GM23338 (cell line): Measurements from ENCODE around the gene TLCD4. TPM values are rescaled to one million over a fixed set of nuclear protein-coding genes. Genes with fewer than 3 reads are reported as not detected.
"Not testable (repeated sequence)": the region's sequence is repeated elsewhere in the genome, so short reads cannot be mapped to it uniquely, and the experiment has no call there.

ENCODE experiments used
- ATAC-seq: fragments of 200-7000 bp; cut with Tn5 transposase; 3 replicates; pipeline ENCODE4 v1.9.1; 2020
- DNase-seq: peaks from one replicate; pipeline ENCODE4 v3.0.0-alpha.2; 2015; ENCODE audit warnings: low spot score
- H2AFZ ChIP-seq: fragments of 200-600 bp; sonication (generic); 2 replicates; pipeline ENCODE4 v1.8.0; 2016; ENCODE audit warnings: antibody characterized with exemption, mild to moderate bottlenecking, moderate library complexity
- H3F3A ChIP-seq: fragments of 200-600 bp; sonication (generic); replicated peaks from 2 replicates; pipeline ENCODE4 v1.8.0; 2017; ENCODE audit warnings: antibody characterized with exemption, mixed run types, low read depth
- H3K27ac ChIP-seq: fragments of 200-600 bp; sonication (generic); 2 replicates; pipeline ENCODE4 v1.6.1; 2016; ENCODE audit warnings: low read depth
- H3K27me3 ChIP-seq: fragments of 200-600 bp; sonication (generic); 2 replicates; pipeline ENCODE4 v1.8.0; 2016; ENCODE audit warnings: mild to moderate bottlenecking, mixed run types, moderate library complexity; ENCODE audit not compliant: insufficient read depth
- H3K36me3 ChIP-seq: fragments of 200-600 bp; sonication (generic); 2 replicates; pipeline ENCODE4 v1.8.0; 2016; ENCODE audit warnings: mild to moderate bottlenecking; ENCODE audit not compliant: insufficient read depth
- H3K4me1 ChIP-seq: fragments of 200-600 bp; sonication (generic); 2 replicates; pipeline ENCODE4 v1.8.0; 2016; ENCODE audit warnings: mild to moderate bottlenecking, moderate library complexity; ENCODE audit not compliant: insufficient read depth
- H3K4me2 ChIP-seq: fragments of 200-600 bp; sonication (generic); 2 replicates; pipeline ENCODE4 v1.7.1; 2017; ENCODE audit warnings: mixed run types
- H3K4me3 ChIP-seq: fragments of 200-600 bp; sonication (generic); 2 replicates; pipeline ENCODE4 v1.6.1; 2016; ENCODE audit warnings: mixed run types
- H3K79me2 ChIP-seq: fragments of 200-600 bp; sonication (generic); replicated peaks from 2 replicates; pipeline ENCODE4 v1.8.0; 2017; ENCODE audit warnings: mild to moderate bottlenecking; ENCODE audit not compliant: insufficient read depth
- H3K9me2 ChIP-seq: fragments of 200-600 bp; sonication (generic); 2 replicates; pipeline ENCODE4 v1.8.0; 2017; ENCODE audit not compliant: insufficient read depth
- H4K20me1 ChIP-seq: fragments of 200-600 bp; sonication (generic); replicated peaks from 2 replicates; pipeline ENCODE4 v1.8.0; 2017; ENCODE audit warnings: mild to moderate bottlenecking; ENCODE audit not compliant: insufficient read depth
- H3K27ac Mint-ChIP-seq: 2 replicates; pipeline ENCODE4 v1.8.0; 2020; ENCODE audit warnings: inconsistent platforms, mild to moderate bottlenecking, moderate library complexity, mixed read lengths
- H3K27me3 Mint-ChIP-seq: 3 replicates; pipeline ENCODE4 v1.8.0; 2022; ENCODE audit warnings: low read depth, mild to moderate bottlenecking, moderate library complexity, mixed read lengths, inconsistent platforms; ENCODE audit not compliant: insufficient read depth, poor library complexity
- H3K36me3 Mint-ChIP-seq: 3 replicates; pipeline ENCODE4 v1.8.0; 2021; ENCODE audit warnings: low read depth, mild to moderate bottlenecking, inconsistent platforms, moderate library complexity, mixed read lengths
- H3K4me1 Mint-ChIP-seq: 3 replicates; pipeline ENCODE4 v1.8.0; 2020; ENCODE audit warnings: mild to moderate bottlenecking, inconsistent platforms, mixed read lengths
- H3K4me3 Mint-ChIP-seq: 3 replicates; pipeline ENCODE4 v1.8.0; 2021; ENCODE audit warnings: moderate library complexity, mild to moderate bottlenecking, inconsistent platforms, mixed read lengths
- H3K9me3 Mint-ChIP-seq: 3 replicates; pipeline ENCODE4 v1.8.0; 2020; ENCODE audit warnings: moderate library complexity, mild to moderate bottlenecking, inconsistent platforms, mixed read lengths
- CREB1 ChIP-seq: fragments of 250-450 bp; sonication (Bioruptor Pico); IDR thresholded peaks from 2 replicates; pipeline ENCODE4 v1.5.0; 2020; ENCODE audit warnings: low read depth, mild to moderate bottlenecking, moderate library complexity
- CTCF ChIP-seq, 2 experiments: fragments of 200-600 bp in 1 of 2; sonication (generic) in 1 of 2; conservative IDR thresholded peaks; 2 replicates each; pipeline versions ENCODE4 v1.5.1 to v1.6.1; 2016 to 2017; ENCODE audit warnings: antibody characterized with exemption in 2 of 2, low read depth in 2 of 2, mild to moderate bottlenecking in 2 of 2, moderate library complexity in 1 of 2
- NANOG ChIP-seq: IDR thresholded peaks from 2 replicates; pipeline ENCODE4 v1.6.1; 2016; ENCODE audit warnings: antibody characterized with exemption, borderline replicate concordance
- polyA plus RNA-seq: library from polyadenylated mRNA; unstranded; fragments of >200 nt; fragmentation: Nextera tagmentation; extraction: Ambion mirVana; gene quantifications from 2 replicates; pipeline ENCODE4 v1.2.1, GENCODE V29; 2016
- small RNA-seq: library from RNA; depleted of rRNA; stranded (forward); fragments of <200 nt; gene quantifications from one replicate; pipeline ENCODE3, GENCODE V24; 2014; ENCODE audit warnings: low replicate concordance
- total RNA-seq: library from RNA; depleted of rRNA; stranded (reverse); fragments of >200 nt; shearing (Covaris generic); gene quantifications from 2 replicates; pipeline ENCODE4 v1.2.3, GENCODE V29; 2014; rRNA removed

Gene TLCD4
- total and polyA plus RNA-seq, 2 experiments from 2014 or later = 3.5 to 4.2 TPM

DNA sequence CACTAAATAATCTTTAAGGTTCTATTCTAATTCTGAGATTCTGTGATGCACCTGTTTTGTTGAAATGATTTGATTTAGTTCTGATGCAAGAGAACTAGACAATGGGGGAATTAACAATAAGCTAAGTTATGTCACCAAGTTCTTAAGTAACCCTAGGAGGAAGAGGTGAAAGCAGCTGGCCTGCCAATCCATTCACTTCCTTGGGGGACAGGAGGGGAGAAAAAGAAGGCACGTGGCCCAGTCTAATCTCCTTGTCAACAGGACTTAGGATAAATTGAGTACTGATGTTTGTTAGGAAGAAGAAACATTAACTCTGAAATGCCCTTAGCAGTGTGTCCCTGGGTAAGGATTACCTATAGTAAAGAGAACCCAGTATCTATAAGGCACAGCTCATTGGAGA is 36.9 kb downstream of the TLCD4 start (continued):
- TF ChIP-seq CTCF (conservative IDR thresholded peaks at IDR 0.05; ENCODE audit: low read depth in 2 of 2) (no peak), NANOG (no peak), CREB1 (no peak)

GRCh38 chr1:95165569-95165968 is 48.4 kb downstream of the TLCD4 start:
- H3K27ac Mint-ChIP-seq, H3K4me1 ChIP-seq, H3K4me3 Mint-ChIP-seq, H3K4me1 Mint-ChIP-seq, H3F3A ChIP-seq, H3K27ac ChIP-seq, H3K9me2 ChIP-seq, H3K36me3 ChIP-seq, H4K20me1 ChIP-seq, H3K27me3 ChIP-seq, ATAC-seq, DNase-seq, H3K4me3 ChIP-seq, H3K27me3 Mint-ChIP-seq, H3K79me2 ChIP-seq, H3K4me2 ChIP-seq, H2AFZ ChIP-seq: not testable (repeated sequence)
- Mint-ChIP-seq H3K36me3 (peaks cover 32% of the 10 kb centered on the region), H3K9me3 (peaks cover 36% of the 10 kb centered on the region)

Small RNA genes within 50 kb of the gene (small RNA-seq; reads per million reads assigned to genes)
- not detected for gene RF00019

Other genes with a start within 250 kb of the TLCD4 start
- 220 and 247 TPM in 2 replicates for gene CNN3, start 190.2 kb upstream of the TLCD4 start, total RNA-seq
- 270 and 312 TPM in 2 replicates for gene CNN3, start 190.2 kb upstream of the TLCD4 start, polyA plus RNA-seq
- gene ALG14, start 44.4 kb upstream of the TLCD4 start, total RNA-seq = 0.42 and 0.70 TPM in 2 replicates
- 2.8 and 4.1 TPM in 2 replicates for gene ALG14, start 44.4 kb upstream of the TLCD4 start, polyA plus RNA-seq
- 16.0 and 19.3 TPM in 2 replicates for gene RWDD3, start 116.9 kb downstream of the TLCD4 start, total RNA-seq
- gene RWDD3, start 116.9 kb downstream of the TLCD4 start, polyA plus RNA-seq = 50.7 and 57.1 TPM in 2 replicates